ENCODE data around the gene CD247.

The CD247 gene

DNA sequence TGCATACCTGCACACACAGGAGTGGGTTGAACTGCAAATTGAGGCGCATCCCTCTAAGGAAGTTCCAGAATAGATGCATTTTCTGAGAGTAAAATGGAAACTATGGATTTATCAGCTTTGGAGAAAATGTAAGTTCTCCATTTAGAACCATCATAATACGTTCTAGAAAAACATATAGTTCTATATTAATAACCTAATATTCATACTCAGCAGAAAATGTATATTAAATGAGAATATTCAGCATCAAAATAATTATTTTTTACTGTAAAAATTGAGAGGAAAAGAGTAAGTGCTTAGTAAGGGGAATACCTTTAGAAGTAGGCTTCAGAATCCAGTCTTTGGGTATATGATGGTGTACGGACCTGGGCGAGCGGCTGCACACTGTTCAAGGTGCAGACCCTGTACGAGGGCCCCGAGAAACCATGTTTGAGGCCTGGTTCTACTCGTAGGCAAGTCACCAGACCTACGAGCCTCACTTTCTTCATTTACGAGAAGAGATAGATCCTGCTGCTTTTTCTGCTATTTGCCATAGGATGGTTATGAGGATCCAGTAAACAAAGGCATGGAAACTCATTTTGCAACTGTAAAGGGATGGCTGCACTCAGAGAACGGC is 6.8 kb downstream of the CD247 start:
- DNase-seq = no peak

DNA sequence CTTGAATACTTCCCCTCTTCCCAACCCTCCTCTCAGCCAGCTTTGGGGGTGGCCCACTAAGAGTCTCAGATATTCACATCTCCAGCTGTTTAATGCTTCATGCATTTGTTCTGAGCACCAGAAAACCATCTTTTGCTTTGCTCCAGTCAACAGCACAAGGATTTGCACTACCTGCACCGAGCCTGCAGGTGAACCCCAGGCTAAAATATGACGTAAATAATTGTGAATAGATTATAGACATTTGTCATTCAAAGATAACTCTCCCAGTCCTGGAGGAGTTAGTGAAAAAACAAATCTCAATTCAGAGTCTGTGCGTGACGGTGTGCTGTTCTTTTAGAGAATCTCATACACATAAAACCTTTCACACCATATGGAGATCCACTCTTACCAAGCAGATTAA is 7.4 kb downstream of the CD247 start:
- DNase-seq = no peak

DNA sequence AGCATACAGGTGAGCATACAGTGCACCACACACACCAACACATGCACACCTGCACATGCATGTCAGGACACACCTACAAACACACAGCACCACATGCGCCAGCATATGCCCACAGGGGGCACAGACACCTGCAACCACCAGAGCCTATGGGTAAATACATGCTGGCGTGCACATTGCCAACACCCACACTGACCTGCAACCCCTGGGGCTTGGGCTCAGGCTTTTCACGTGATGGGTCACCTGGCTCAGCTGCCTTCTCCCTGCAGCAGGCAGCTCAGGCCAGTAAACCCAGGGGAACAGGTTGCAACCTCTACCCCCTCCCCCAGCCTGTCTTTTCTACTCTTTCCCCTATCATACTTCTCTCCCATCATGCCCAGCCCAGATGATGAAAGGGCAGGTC is 8.1 kb downstream of the CD247 start:
- DNase-seq = no peak

DNA sequence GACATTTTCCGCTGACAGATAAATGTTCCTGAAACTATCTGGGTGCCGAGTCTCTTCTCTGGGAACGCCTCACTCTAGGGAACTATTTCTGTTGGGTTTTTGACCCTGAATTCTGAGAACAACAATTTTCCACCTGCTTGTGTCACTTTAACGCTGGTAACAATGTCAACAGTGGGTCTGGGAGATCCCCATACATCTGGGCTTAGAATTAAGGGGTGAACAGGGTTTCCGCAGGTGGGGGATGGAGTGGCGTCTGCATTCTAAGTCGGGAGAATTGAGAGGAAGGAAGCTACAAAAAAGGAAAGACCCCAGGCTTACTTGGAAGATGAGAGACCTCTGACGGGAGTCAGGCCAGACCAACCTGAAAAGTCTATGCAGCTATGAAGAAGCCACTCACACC is 8.7 kb downstream of the CD247 start:
- no peak for DNase-seq

DNA sequence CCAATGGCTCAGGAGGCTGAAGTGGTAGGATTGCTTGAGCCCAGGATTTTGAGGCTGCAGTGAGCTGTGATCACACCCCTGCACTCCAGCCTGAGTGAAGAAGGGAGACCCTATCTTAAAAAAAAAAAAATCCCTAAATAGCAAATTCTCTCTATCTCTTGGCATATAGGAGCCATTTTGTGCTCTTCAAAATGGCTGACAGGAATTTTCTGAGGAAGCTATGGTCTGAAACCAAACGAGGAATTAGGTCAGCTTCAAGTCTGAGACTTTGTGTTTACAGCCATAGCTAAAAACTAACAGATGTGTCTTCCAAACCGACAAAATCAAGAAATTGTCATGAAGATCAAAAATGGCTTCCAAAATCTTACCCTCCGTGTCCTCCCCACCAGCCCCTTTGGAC is 10.6 kb downstream of the CD247 start:
- DNase-seq = no peak

DNA sequence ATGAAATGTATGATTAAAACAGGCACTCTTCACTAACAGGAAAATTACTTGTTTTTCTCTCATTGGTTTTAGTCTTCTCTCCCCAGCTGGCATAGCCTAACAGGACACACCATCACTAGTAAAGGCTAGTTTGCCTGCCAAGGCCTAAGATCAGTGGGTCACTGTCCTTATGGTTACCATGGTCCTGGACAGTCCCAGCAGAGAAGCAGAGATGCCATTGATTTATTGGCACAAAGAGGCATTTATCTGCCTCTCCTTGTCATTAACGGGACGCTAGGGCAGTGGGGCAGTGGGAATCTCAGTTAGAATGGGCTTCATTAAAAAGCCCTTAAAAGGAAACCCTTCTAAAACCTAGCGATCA is 13.9 kb downstream of the CD247 start:
- no peak for DNase-seq

DNA sequence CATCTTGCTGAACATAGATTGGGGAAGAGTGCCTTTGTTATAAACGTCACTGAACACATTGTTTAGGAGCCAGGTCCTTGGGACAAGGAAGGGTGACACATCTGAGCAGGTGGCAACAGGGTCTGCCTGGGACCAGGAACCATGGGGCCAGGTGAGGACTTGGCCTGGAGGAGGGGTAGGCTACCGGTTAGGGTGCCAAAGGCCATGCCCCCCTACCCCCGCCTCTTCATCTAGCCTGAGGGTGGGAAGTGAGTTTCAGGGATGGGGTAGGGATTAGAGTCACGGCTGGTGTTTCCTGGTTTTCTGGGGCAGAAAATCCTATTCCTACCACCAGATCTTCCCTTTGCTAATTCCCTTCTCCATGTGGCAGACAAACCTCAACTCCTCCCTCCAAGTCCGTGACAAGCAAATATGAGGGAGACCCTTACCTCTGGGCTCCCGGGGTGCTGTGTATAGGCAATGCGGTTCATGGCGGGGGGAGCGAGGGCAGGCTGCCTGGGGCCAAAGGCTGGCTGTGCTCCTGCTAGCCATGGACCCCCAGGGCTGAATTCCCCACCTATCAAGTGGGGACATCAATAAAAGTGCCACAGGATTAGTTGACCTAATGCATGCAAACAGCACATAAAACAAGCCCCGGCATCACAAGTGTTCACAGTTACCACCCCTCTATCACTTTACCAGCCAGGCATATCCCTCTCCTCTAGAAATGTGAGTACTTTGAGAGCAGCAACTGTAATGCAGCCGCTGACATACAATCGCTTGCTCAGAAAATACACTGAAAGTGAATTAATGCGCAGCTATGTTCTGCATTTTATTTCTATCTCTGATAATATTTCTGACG is 14.5 kb downstream of the CD247 start:
- DNase-seq = no peak

DNA sequence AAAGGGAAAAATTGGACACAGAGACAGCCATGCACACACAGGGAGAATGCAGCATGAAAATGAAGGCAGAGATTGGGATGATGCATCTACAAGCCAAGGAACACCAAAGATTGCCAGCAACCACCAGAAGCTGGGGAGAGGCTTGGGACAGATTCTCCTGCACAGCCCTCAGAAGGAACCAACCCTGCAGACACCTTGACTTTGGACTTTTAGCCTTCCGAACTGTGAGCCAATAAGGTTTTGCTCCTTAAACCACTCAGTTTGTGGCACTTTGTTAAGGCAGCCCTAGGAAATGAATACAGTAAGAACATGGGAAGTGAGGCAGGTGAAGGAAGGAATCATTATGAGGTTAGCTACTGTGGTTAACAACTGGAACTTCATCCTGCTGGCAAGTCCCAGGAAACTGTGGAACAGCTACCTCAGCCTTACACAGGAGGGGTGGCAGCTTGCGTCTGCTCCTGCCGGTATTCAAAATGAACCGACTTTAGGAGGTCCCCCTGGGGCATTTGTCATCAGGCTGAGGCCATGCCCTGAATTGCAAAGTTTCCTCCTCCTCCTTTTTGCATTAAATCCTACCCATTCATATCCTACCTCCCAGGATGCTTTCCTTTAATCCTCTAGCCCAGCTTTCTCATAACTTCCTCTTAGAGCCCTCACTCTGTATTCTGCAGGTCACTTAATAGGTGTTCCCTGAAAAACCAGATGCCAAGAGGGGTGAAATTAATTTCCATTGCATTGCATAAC is 15.4 kb downstream of the CD247 start:
- no peak for DNase-seq

DNA sequence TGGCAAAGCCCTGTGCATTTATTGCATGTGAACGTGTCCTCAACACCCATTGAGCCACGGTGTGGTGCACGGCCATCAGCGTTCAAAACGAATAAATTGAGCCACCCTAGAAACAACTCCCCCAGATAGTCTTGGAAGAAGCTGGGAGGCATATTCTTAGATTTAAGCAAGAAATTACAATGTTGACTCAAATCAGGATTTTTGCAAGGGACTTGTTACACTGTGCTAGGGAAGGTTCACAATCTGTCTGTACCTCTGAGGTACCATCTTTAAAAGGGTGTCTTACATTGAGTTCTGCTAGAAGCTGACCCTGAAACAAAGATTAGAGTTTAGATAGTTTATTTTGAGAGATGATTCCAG is 16.2 kb downstream of the CD247 start:
- DNase-seq = no peak

DNA sequence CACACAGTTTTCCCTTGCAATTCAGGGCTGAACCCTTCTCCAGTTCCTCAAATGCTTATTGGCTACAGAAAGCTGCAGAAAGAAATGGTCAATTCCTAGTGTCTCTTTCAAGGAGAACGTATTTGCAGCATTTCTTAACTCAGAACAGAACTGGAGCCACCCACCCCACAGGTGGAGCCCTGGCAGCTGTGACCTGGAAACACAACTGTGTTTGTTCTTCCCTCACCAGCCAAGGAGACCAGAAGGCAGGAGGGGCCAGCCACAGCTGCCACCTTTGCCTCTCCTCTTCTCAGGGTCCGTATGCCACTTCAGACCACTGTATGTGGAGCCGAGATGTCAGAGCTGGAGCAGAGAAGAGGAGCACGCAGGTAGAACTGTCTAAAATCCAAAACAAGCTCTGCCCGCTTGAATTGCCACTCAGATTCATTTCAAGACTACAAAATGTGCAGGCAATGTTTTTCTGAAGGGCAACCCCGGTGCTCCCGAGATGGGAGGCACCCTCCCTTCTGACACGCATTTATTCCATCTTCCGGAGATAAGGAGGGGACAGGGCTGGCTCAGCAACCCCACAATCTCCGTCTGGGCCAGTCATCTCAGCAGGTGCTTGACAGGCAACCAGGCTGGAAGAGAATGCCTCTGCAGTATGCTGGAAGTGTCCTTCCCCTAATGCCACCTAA is 16.7 kb downstream of the CD247 start:
- DNase-seq = no peak

DNA sequence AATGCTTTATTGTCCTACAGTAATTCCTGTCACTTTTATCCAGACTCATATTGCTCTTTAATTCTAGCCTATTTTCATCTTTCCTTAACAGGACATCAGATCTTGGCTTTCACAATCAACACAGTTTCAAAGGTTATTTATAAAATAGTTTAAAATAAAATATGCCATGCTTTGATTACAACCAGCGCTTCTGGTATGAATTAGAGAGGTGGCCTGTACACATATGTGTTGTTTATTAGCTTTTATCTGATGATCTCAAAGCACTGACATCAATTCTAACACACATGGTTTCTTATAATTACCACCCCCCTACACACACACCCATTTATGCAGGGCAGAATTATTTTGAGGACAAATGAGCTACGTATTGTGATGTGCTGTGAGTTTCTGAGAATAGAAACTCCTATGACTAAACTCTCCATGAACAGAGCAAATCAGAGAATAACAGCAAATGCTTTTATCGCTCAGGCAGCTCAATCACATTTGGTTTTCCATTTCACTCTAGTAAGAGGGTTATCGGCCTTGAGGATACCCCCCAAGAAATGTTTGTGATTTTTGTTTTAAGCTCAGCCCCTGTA is 18.0 kb downstream of the CD247 start:
- DNase-seq = no peak

DNA sequence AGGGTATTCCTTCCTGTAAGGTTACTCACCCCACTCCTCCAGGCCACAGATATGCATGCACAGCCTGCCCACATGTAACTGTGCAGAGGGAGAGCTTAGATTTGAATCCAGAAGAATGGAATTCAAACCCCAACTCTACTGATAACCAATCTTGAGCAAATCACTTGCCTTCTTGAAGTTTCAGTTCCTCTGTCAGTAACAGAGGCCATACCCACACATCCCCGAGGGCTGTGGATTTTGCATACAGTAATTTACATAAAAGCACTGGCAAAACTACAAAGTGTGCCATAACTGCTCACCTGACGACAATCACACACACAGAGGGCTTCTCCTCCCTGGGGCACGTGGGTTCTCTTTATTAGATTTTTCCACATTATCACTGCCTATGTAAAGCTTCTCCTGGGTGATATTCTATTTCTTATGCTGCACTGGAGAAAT is 18.6 kb downstream of the CD247 start:
- no peak for DNase-seq

DNA sequence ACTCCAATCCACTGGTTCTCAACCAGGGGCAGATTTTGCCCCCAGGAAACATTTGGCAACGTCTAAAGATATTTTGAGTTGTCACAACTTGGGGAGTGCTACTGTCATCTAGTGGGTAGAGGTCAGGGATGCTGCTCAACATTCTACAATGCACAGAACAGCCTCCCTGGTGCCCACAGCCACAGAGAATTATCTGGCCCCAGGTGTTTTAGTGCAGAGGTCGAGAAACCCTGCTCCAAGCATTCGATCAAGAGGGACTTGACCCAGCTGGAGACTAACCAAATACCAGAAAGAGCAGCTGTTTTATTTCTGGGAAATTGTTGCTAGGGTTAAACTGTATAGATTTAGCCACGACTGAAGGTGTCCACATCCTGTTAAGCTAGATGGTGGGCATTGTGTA is 19.2 kb downstream of the CD247 start:
- DNase-seq = no peak

DNA sequence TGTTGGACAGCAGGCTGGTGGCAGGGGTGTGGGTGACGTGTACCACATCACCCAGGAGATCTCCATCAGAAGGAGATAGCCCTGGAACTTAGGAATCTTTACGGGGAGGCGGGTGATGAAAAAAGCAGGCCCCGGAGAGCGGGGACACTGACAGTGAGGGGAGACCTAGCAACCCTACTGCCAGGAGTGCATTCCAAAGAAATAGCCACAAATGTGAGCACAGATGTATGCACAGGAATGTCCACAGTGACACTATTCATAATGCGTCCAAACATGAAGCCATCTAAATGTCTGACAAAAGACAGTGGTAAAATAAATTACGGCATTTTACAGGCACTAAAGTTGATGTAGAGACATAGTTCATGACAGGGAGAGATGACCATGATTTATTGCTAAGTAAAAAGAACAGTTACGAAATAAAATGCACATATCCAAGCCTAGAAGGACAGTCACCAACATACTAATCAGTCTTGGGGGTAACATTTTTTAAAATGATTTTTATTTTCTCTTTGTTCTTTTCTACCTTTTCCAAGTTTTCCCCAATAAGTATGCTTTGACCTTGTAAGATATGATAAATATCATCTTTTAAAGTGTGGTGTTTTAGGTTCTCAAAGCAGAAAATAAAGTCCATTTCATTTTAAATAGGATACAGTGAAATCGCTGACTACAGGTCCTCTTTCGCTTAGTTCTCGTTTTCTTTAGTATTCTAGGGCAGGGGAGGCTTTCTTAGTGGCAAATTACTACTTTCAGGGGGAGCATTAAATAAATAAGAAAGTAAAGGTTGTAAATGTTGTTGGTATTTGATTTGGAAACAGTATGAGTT is 21.3 kb downstream of the CD247 start:
- DNase-seq = no peak

DNA sequence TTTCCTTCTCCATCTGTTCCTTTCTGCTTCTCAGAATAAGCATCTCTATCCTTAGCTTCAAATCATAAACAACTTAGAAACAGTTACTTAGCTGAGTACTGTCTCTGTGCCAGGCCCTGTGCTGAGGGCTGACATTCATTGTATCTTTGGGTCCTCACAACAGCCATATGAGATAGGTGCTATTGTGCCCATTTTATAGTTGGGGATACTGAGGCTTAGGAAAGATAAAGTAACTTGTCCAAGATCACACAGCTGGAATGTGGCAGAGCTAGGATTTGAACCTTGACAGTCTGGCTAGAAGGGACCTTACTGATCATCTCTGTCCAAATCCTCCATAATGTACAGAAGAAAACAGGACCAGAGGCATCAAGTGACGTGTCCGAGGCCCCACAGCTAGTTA is 25.0 kb downstream of the CD247 start:
- no peak for DNase-seq

DNA sequence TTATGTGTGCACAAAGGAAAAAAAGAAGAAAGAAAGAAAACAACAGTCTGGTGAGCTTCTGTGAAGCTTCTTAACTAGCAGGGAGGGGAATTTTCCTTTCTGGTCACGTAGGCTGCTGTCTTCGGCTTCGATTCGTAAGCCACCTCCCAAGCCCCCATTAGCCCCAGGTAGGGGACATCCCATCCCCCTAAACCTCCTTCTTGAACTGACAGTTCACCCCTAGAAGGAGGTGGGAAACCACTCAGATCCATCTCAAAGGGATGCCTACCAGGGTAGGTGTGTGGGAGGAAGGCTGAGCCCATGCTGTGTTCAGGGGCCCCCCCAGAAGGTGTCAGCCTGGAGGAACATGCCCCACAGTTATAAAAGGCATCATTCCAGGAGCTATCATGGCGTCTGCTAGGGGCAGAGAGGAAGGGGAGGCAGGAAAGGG is 25.8 kb downstream of the CD247 start:
- no peak for DNase-seq

DNA sequence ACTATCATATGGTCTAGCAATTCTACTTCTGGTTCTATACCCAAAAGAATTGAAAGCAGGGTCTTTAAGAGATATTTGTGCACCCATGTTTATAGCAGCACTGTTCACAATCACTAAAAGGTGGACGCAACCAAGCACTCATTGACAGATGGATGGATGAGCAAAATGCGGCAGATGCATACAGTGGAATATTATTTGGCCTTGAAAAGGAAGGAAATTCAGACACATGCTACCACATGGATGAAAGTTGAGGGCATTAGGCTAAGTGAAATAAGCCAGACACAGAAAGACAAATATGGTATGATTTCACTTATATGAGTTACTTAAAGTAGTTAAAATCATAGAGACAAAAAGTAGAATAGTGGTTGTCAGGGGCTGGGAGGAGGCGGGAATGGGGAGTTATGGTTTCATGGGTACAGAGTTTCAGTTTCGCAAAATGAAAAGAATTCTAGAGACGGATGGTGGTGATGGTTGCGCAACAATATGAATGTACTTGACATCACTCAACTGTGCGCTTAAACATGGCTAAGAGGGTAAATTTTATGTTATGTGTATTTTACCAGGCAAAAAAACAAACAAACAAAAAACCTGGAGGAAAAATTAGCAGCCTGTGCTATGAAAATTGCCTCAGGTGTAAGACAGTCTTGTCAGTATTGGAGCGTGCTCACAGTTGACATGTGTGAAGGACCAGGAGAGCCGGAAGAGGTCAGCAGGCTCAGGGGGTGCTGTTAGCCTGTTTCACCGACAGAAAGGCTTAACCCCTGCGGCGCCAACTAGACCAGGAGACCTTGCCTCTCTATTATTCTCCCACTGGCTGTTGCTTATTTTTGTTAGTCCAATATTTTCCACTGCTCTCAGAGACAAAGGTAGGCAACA is 26.5 kb downstream of the CD247 start:
- DNase-seq = no peak

DNA sequence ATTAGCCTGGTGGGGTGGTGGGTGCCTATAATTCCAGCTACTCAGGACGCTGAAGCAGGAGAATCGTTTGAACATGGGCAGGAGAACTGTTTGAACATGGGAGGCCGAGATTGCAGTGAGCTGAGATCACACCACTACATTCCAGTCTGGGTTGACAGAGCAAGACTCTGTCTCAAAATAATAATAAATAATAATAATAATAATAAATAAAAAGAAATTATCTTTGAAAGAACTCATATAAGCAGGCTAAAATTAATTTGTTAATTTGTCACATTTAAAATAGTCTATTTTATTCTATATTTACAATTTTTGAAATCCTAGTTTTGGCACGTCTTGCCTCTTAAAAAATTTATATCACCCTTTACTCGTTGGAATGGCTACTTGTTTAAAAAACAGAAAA is 27.6 kb downstream of the CD247 start:
- DNase-seq = no peak

DNA sequence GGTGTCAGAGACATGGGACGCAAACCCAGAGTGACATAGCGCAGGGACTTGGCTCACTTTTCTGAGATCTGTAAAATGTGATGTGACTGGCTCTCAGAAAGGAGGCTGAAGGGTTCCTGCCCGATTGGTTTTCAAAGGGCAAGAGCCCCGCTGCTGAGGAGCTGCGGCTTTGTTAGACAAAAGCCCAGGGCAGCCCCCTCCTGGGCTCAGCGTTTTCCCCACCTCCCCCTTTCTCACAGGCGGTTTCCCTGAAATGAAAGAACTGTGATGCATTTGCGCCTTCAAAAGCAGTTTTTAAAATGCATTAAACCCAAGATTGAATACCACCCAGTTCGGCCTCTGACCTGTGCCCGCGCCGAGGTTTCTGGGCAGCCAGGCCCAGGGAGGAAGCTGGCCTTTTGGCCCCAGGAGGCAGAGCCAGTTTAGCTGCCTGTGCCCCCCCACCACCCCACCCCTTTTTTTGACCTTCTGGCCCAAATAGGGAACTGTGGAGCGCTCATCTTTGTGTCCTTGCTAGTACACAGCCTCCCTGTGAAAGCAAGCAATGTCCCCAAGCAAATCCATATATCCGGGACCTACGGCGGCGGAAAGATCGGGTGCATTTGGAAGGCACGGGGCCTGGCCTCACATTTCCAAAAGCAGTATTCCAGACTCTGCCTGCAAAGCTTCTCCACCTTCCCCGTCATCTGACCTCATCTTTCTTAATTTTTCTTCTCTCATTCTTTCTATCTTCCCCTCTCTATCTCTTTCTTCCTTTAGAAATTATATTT is 28.6 kb downstream of the CD247 start:
- DNase-seq = no peak

DNA sequence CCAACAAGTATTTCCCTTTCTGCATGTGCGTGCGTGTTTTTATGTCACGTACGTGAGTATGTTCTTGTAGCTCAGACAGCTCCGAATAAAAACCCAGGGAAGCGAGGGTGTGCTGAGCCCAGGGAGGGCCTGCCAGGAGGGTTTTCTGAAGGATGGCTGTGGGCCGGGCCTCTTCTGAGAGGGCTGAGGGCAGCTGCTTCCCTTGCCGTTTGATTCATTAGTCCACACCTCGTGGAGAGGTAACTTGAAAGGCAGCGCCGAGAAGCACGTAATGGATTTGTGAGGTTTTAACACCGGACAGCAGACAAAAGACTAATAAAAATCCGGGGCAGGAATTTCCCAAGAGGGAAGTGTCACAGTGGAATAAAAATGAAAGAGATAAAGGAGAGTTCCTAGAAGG is 29.5 kb downstream of the CD247 start:
- DNase-seq = no peak

Measured in 8988T (cell line).